Suprapubic skin (tissue), 4 donors: ENCODE results near the gene MXD3.

Experiments used
- POLR2A ChIP-seq, 2 donors: fragments of 450-650 bp; IDR thresholded peaks; one replicate each; pipeline ENCODE4 v1.6.1; 2017; ENCODE audit warnings: antibody characterized with exemption in 2 of 2, mild to moderate bottlenecking in 2 of 2, moderate library complexity in 2 of 2
- POLR2AphosphoS5 ChIP-seq, 3 donors: sonication (generic); formaldehyde crosslinking; IDR thresholded peaks; one replicate each; pipeline ENCODE4 v1.6.1; 2017; ENCODE audit warnings: antibody characterized with exemption in 3 of 3

DNA sequence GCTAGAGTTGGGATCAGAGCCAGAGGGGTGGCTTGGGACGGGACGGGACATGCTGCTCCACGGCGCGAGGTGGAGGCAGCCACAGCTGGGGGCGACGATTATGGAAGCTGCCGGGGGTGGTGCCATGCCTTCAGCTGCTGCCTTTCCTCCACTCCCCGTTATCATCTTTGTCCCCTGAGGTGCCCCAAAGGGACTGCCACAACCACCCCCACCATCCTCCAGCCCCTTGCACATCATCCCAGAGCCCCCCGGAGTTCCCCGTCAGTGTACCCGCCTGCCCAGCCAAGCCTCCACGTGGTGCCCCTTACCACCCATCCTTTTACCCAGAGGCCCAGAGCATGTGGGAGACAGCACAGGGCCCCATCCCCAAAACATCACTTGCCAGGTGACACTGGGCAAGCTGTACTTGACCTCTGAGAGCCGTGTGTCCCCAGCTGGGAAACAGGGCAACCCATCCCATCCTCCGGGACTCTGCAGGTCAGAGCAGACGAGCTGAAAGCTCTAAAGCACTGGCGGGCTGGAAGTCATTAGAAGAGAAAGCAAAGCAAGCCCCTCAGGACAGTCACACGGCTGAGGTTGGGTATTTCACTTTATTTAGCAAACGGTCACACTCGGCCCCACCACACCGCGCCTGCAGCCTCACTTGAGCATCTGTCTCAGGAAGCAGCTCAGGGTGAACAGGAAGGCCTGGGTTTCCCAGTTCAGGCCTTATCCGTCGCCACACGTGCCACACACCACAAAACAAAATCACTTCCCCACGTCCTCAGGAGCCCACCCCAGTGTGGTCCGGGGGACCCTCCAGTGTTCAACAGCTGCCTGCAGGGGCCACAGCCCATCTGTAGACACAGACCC lies 19.5 kb upstream of the MXD3 start:
- TF ChIP-seq POLR2A (IDR thresholded peaks at IDR 0.05) (no peak), POLR2AphosphoS5 (IDR thresholded peaks at IDR 0.05) (no peak)
